ENCODE measurements around the gene CFD.

Gene CFD

GRCh38 chr19:906480-906879 lies 47.0 kb downstream of the CFD start:
- DNase-seq (ENCODE audit: low read depth), result no peak

- DNase-seq (ENCODE audit: low read depth), result no peak
These were observed 47.9 kb downstream of the CFD start for GRCh38 chr19:907183-907853.

GRCh38 chr19:911197-912033 lies 52.0 kb downstream of the CFD start:
- no peak for DNase-seq (ENCODE audit: low read depth)

GRCh38 chr19:912181-913079 lies 53.0 kb downstream of the CFD start:
- no peak for DNase-seq (ENCODE audit: low read depth)
